Neutrophil (primary cell): ENCODE data around the gene SLC27A4.
A peak's percentile ranks its signal among the peaks of the same experiment; 100 is the strongest.

ENCODE experiments used
- H3K27ac ChIP-seq: fragments of 200-600 bp; sonication (generic); 2 replicates; pipeline ENCODE4 v1.5.1; 2016; ENCODE audit warnings: mild to moderate bottlenecking, moderate library complexity
- H3K27me3 ChIP-seq: fragments of 200-600 bp; sonication (generic); 2 replicates; pipeline ENCODE4 v1.6.0; 2016; ENCODE audit warnings: mild to moderate bottlenecking
- H3K36me3 ChIP-seq: fragments of 200-600 bp; sonication (generic); 2 replicates; pipeline ENCODE4 v1.5.1; 2017
- H3K4me1 ChIP-seq, 2 experiments: fragments of 200-600 bp in 1 of 2; sonication (generic) in 1 of 2; 1 replicate in 1 of 2; 2 replicates in 1 of 2; pipeline versions ENCODE4 v1.5.1 to v1.6.1; 2013 to 2016; ENCODE audit warnings: low read depth in 1 of 2, low read length in 1 of 2, mild to moderate bottlenecking in 1 of 2, moderate library complexity in 1 of 2; ENCODE audit not compliant: control insufficient read depth in 1 of 2, insufficient read depth in 1 of 2
- H3K4me3 ChIP-seq, 2 experiments: fragments of 200-600 bp in 1 of 2; sonication (generic) in 1 of 2; 1 replicate in 1 of 2; 2 replicates in 1 of 2; pipeline ENCODE4 v1.5.1; 2013 to 2016; ENCODE audit warnings: low read depth in 1 of 2, low read length in 1 of 2, mild to moderate bottlenecking in 1 of 2, moderate library complexity in 1 of 2
- H3K9me3 ChIP-seq: fragments of 200-600 bp; sonication (generic); 2 replicates; pipeline ENCODE4 v1.5.1; 2016
- TF ChIP-seq, protein P1 (sequence below): fragments of 200-600 bp; sonication (generic); IDR thresholded peaks from 2 replicates; pipeline ENCODE4 v1.5.1; 2016; ENCODE audit warnings: antibody characterized with exemption

The SLC27A4 gene

DNA sequence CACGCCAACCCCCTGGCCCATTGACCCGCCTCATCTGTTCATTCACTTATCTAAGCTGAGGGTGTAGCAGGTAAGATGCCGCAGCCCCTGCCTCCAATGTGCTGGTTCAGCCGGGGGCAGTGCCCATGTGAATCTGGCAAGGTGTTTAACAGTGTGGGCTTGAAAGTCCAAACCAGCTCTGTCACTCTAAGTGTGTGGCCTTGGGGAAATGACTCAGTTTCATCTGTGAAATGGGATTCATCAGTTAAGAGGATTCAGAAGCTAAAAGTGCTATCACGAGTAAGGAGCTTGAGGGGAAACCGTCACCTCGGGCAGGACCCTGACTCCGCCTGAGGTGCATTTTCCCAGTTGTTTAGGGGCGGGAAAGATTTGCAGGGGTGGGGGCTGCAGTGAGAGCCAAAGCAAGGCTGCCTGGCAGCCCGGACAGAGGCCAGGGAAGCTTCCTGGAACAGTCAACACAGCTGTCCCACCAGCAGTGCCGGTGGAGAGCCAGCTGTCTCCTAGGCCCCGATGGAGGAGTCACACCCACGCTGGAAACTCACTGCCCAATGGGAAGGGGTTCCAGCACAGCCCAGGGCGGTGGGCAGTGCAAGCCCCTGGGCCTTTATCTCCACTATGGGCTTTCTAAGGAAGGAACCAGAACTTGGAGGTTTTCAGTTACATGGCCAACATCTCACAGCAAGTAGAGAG is 21.1 kb downstream of the SLC27A4 start:
- no peaks in the 10 kb centered on the region for H3K9me3 ChIP-seq
- peaks cover 16 to 18% of the 10 kb centered on the region in 2 experiments for H3K4me1 ChIP-seq
- H3K36me3 ChIP-seq = no peaks in the 10 kb centered on the region
- H3K4me3 ChIP-seq = peak overlapping the region; percentile 33 to 59
- H3K27me3 ChIP-seq = peaks cover 11% of the 10 kb centered on the region
- no peak overlapping the region for H3K27ac ChIP-seq
- TF ChIP-seq, protein P1, sequence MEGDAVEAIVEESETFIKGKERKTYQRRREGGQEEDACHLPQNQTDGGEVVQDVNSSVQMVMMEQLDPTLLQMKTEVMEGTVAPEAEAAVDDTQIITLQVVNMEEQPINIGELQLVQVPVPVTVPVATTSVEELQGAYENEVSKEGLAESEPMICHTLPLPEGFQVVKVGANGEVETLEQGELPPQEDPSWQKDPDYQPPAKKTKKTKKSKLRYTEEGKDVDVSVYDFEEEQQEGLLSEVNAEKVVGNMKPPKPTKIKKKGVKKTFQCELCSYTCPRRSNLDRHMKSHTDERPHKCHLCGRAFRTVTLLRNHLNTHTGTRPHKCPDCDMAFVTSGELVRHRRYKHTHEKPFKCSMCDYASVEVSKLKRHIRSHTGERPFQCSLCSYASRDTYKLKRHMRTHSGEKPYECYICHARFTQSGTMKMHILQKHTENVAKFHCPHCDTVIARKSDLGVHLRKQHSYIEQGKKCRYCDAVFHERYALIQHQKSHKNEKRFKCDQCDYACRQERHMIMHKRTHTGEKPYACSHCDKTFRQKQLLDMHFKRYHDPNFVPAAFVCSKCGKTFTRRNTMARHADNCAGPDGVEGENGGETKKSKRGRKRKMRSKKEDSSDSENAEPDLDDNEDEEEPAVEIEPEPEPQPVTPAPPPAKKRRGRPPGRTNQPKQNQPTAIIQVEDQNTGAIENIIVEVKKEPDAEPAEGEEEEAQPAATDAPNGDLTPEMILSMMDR = no peak

DNA sequence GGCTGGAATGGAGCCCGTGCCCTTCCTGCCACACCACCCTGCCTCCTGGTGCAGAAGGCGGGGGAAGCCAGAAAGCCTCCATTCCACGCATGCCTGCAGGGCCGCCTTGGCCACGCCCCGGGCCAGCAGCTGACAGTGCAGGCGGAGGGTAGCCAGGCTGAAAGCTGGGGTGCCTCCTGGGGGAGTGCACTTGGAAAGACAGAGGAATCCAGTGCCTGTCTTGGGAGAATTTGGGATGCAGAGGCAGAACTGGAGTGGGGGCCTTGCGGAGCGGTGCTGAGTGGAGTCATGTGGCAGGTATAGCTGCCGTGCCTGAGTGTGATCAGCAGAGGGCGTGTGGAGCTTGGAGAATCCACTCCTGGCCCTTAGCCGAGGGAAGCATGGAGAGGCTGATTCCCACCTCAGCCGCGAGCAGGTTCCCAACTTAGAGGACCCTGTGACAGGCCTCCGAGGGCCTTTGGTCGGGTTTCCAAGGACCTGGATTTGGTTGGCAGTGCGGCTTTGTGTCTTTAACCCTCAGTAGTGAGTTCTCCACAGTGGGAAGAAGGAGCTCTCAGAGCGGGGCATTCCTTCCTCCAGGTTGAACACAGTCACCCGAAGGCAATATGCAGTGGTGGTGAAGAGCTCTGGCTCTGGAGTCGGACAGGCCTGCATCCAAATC is 21.8 kb downstream of the SLC27A4 start:
- H3K4me1 ChIP-seq = peaks cover 16 to 18% of the 10 kb centered on the region in 2 experiments
- H3K27me3 ChIP-seq = peaks cover 11% of the 10 kb centered on the region
- TF ChIP-seq, protein P1 = peak; percentile 90
- no peak overlapping the region for H3K27ac ChIP-seq
- H3K9me3 ChIP-seq = no peaks in the 10 kb centered on the region
- H3K36me3 ChIP-seq = no peaks in the 10 kb centered on the region
- H3K4me3 ChIP-seq = peak overlapping the region; percentile 33 to 59

DNA sequence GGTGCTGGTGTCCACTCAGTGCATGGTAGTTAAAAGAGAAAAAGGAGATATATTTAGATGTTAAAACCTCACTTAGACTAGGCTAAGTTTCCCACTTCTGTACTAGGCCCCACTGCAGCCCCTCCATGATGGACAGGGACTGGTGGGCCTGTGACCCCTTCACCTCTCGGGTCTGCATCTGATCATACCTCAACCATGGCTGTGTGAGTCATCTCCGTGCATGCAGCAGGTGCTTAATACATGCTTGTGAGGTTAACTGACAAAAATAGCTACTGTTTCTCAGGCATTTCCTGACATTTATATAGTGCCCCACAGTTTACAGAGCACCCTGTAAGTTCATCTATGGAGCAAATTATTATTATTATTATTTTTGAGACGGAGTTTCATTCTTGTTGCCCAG is 22.4 kb downstream of the SLC27A4 start:
- TF ChIP-seq, protein P1 = no peak
- no peak overlapping the region for H3K27ac ChIP-seq
- peaks cover 16 to 18% of the 10 kb centered on the region in 2 experiments for H3K4me1 ChIP-seq
- no peaks in the 10 kb centered on the region for H3K36me3 ChIP-seq
- H3K4me3 ChIP-seq = no peak overlapping the region
- peaks cover 11% of the 10 kb centered on the region for H3K27me3 ChIP-seq
- no peaks in the 10 kb centered on the region for H3K9me3 ChIP-seq

DNA sequence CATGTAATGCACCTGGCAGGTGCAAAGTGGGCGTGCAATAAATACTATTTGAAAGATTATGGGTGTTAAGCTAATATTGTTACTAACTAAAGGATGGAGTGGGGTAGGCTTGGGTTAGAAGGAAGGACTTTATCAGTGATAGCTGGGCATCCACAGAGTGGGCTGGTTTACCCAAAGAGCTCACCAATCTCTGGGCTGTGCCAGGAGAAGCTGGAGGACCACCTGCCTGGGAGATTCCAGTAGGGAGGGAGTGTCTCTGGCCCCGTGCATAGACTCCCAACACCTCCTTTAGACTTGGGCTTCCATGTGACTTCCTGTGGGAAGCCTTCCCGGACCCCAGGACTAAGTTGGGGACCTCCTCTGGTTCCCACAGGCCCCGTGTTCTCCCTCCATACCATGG is 25.2 kb downstream of the SLC27A4 start:
- H3K27me3 ChIP-seq = peaks cover 11% of the 10 kb centered on the region
- H3K27ac ChIP-seq = no peak overlapping the region
- H3K9me3 ChIP-seq = no peaks in the 10 kb centered on the region
- TF ChIP-seq, protein P1 = no peak
- peaks cover 22 to 24% of the 10 kb centered on the region in 2 experiments for H3K4me1 ChIP-seq
- H3K4me3 ChIP-seq = no peak overlapping the region
- no peaks in the 10 kb centered on the region for H3K36me3 ChIP-seq

DNA sequence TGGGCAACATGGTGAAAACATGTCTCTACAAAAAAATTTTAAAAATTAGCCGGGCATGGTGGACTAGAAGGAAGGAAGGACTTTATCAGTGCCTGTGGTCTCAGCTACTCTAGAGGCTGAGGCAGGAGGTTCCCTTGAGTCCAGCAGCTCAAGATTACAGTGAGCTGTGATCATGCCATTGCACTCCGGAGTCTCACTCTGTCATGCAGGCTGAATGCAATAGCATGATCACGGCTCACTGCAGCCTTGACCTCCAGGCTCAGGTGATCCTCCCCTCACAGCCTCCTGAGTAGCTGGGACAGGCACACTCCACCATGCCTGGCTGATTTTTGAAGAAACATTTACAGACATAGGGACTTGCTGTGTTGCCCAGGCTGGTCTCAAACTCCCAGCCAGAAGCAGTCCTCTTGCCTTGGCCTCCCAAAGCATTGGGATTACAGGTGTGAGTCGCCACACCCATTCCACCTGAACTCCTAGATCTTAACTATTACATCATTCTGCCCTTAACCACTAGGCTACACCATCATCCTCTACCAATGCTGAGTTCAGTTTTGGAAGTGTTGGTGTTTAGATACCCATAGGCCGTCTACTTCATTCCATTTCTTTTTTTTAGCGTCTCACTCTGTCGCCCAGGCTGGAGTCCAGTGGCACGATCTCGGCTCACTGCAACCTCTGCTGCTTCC is 28.8 kb downstream of the SLC27A4 start:
- no peak overlapping the region for H3K4me3 ChIP-seq
- no peaks in the 10 kb centered on the region for H3K9me3 ChIP-seq
- peaks cover 11% of the 10 kb centered on the region for H3K27me3 ChIP-seq
- no peak overlapping the region for H3K27ac ChIP-seq
- TF ChIP-seq, protein P1 = no peak
- peaks cover 28 to 31% of the 10 kb centered on the region in 2 experiments for H3K4me1 ChIP-seq
- no peaks in the 10 kb centered on the region for H3K36me3 ChIP-seq
